Body of pancreas (tissue), 4 donors: ENCODE measurements around the gene HES4. TPM values are rescaled to one million over a fixed set of nuclear protein-coding genes. Genes with fewer than 3 reads are reported as not detected.
"Not testable (repeated sequence)": the region's sequence is repeated elsewhere in the genome, so short reads cannot be mapped to it uniquely, and the experiment has no call there.

Experiments
- ATAC-seq: fragments of 150-250 bp; one replicate; pipeline ENCODE4 v1.9.1; 2016
- DNase-seq, 4 donors: peaks; one replicate each; pipeline ENCODE4 v3.0.0-alpha.2; 2019
- H3K27ac ChIP-seq, 4 donors: fragments of 200-600 bp; sonication (generic); 1 replicate in 3 of 4; 2 replicates in 1 of 4; pipeline versions ENCODE4 v1.5.1 to v1.6.1; 2016 to 2019; ENCODE audit warnings: mild to moderate bottlenecking in 1 of 4, mixed read lengths in 1 of 4, moderate library complexity in 1 of 4
- H3K27me3 ChIP-seq, 2 donors: fragments of 200-600 bp; sonication (generic); one replicate each; pipeline ENCODE4 v1.6.0; 2016; ENCODE audit warnings: mild to moderate bottlenecking in 1 of 2
- H3K36me3 ChIP-seq, 2 donors: fragments of 200-600 bp; sonication (generic); replicated peaks in 1 of 2; 2 replicates each; pipeline ENCODE4 v1.5.1; 2016; ENCODE audit warnings: low read depth in 2 of 2; ENCODE audit not compliant: insufficient read depth in 1 of 2
- H3K4me1 ChIP-seq: fragments of 200-600 bp; sonication (generic); one replicate; pipeline ENCODE4 v1.6.0; 2016
- H3K4me3 ChIP-seq, 2 donors: fragments of 200-600 bp; sonication (generic); 1 replicate in 1 of 2; 2 replicates in 1 of 2; pipeline ENCODE4 v1.5.1; 2016 to 2019
- H3K9me3 ChIP-seq, 3 donors: fragments of 200-600 bp; sonication (generic); 1 replicate in 2 of 3; 2 replicates in 1 of 3; pipeline ENCODE4 v1.5.1; 2016
- POLR2A ChIP-seq, 3 donors: fragments of 450-650 bp; IDR thresholded peaks; one replicate each; pipeline ENCODE4 v1.6.1; 2016; ENCODE audit warnings: antibody characterized with exemption in 3 of 3, mild to moderate bottlenecking in 2 of 3
- WGBS, 2 donors: methylation state at CpG; one replicate each; pipeline ENCODE4 v1.1.5; 2017; 5-methylcytosine and 5-hydroxymethylcytosine counted together
- intact Hi-C: fragments of 100-400 bp; cut with DNase I; formaldehyde crosslinking; loops from one replicate; pipeline ENCODE4 v1.15.1; 2023
- total RNA-seq, 2 donors: library from RNA; depleted of rRNA; stranded (reverse); fragments of >200 nt; gene quantifications; one replicate each; pipeline ENCODE4 v1.1.0, GENCODE V29; 2016
- TF ChIP-seq, protein P1 (sequence below), 7 experiments: fragments of 450-650 bp in 4 of 7; fragments of 200-600 bp in 3 of 7; sonication (generic) in 3 of 7; IDR thresholded peaks; one replicate each; pipeline ENCODE4 v1.5.1; 2016 to 2019; ENCODE audit warnings: antibody characterized with exemption in 7 of 7

Gene HES4
- total RNA-seq, 2 donors from 2014 or later = 44.1 to 97.2 TPM

DNA sequence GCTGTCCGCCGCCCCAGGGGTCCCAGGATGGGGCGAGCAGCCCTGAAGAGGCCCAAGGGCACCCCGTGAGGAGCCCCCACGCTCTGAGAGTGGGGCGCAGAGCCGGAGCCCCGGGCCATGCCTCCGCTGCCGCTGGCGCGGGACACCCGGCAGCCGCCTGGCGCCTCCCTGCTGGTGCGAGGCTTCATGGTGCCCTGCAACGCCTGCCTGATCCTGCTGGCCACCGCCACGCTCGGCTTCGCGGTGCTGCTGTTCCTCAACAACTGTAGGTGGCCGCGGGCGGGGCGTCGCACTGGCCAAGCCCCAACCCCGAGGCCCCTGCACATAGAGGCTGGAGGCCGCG, 34.5 kb upstream of the HES4 start:
- no peak for ATAC-seq
- H3K4me3 ChIP-seq = no peak overlapping the region
- no peak for DNase-seq
- H3K27me3 ChIP-seq = no peaks in the 10 kb centered on the region
- WGBS, 2 donors = 79% methylated on average over 17 of the region's 30 CpGs; no CpG with 5 or more reads in 1 of the 2 donors
- no peaks in the 10 kb centered on the region for H3K36me3 ChIP-seq
- H3K27ac ChIP-seq = no peak overlapping the region
- H3K4me1 ChIP-seq = peaks cover 39% of the 10 kb centered on the region
- TF ChIP-seq POLR2A (IDR thresholded peaks at IDR 0.05) = no peak
- TF ChIP-seq, protein P1, sequence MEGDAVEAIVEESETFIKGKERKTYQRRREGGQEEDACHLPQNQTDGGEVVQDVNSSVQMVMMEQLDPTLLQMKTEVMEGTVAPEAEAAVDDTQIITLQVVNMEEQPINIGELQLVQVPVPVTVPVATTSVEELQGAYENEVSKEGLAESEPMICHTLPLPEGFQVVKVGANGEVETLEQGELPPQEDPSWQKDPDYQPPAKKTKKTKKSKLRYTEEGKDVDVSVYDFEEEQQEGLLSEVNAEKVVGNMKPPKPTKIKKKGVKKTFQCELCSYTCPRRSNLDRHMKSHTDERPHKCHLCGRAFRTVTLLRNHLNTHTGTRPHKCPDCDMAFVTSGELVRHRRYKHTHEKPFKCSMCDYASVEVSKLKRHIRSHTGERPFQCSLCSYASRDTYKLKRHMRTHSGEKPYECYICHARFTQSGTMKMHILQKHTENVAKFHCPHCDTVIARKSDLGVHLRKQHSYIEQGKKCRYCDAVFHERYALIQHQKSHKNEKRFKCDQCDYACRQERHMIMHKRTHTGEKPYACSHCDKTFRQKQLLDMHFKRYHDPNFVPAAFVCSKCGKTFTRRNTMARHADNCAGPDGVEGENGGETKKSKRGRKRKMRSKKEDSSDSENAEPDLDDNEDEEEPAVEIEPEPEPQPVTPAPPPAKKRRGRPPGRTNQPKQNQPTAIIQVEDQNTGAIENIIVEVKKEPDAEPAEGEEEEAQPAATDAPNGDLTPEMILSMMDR (IDR thresholded peaks at IDR 0.05) = no peak
- intact Hi-C loops = loop anchor here (10.0 kb wide), 1 partner anchor 260 kb away; no protein-coding TSS in a partner anchor
- H3K9me3 ChIP-seq = no peaks in the 10 kb centered on the region

DNA sequence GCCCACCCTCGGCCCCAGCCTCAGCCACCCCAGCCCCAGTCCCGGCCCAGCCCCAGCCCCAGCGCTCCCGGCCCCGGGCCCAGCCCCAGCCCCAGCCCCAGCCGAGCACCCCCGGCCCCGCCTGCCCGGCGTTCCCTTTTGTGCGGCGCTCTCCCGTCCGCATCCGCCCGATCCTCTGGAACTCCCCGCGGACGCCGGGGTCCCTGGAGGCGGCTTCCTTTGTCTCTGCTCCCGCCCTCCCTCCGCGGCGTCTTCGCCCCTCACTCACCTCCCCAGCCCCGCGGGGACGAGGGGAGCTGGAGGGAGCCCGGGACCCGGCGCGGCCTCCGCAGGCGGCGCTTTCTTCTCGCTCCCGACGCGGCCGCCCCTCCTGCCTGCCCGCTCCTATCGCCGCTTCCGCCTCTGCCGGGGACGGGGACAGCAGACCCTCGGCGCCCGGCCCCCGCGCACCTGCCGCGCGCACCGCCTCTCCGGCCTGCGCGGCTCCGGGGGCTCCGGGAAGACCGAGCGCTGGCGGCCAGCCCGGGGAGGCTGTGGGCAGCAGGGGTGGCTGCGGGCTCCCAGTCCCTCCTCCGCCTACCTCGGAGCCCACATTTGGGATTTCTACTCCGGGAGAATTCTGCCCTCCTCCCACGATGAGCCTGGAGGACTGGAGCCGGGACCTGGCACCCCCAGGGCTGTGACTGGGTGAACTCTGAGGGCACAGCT, 34.0 kb upstream of the HES4 start:
- intact Hi-C loops = loop anchor here (10.0 kb wide), 1 partner anchor 261 kb away; no protein-coding TSS in a partner anchor
- H3K9me3 ChIP-seq = no peaks in the 10 kb centered on the region
- ATAC-seq (no peak), DNase-seq (no peak)
- 33 to 42% methylated on average over 47 to 56 of the region's 71 CpGs for WGBS, 2 donors
- TF ChIP-seq POLR2A (IDR thresholded peaks at IDR 0.05) = no peak
- H3K27ac ChIP-seq = no peak overlapping the region
- peaks cover 39% of the 10 kb centered on the region for H3K4me1 ChIP-seq
- no peaks in the 10 kb centered on the region for H3K36me3 ChIP-seq
- H3K27me3 ChIP-seq = no peaks in the 10 kb centered on the region
- H3K4me3 ChIP-seq = no peak overlapping the region

- no peaks in the 10 kb centered on the region for H3K9me3 ChIP-seq
- no peaks in the 10 kb centered on the region for H3K36me3 ChIP-seq
- 7 to 19% methylated on average over 15 to 59 of the region's 73 CpGs for WGBS, 2 donors
- peaks cover 39% of the 10 kb centered on the region for H3K4me1 ChIP-seq
- no peaks in the 10 kb centered on the region for H3K27me3 ChIP-seq
- peak overlapping the region in 2 of 4 donors; percentile 23 to 38 for H3K27ac ChIP-seq
- TF ChIP-seq POLR2A (IDR thresholded peaks at IDR 0.05) = no peak
- TF ChIP-seq, protein P1 (IDR thresholded peaks at IDR 0.05) = peak; percentile 44 to 90 (median 75)
- ATAC-seq (peak; percentile 91), DNase-seq (peak; percentile 89 to 94 (median 92))
- intact Hi-C loops = loop anchor here (10.0 kb wide), 1 partner anchor 262 kb away; no protein-coding TSS in a partner anchor
- H3K4me3 ChIP-seq = no peak overlapping the region
These were observed 33.2 kb upstream of the HES4 start for GRCh38 chr1:1033009-1033587.

DNA sequence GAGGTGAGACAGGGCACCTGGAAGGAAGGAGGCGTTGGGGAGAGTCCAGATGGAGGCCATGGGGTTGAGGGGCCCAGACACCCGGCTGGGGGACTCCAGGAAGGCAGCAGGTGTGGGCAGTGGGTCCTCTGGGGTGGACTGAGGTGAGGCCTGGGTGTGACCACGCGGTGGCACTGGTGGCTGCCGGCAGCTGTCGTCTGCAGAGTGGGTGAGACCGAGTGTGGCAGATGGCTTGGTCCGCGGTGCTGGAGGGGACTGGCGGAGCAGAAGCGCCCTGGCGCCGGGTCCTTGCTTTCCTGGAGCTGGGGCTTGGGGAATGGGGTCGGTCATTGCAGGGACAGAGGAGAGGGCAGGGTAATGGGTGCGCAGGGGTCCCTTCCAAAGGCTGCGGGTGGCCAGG, 32.5 kb upstream of the HES4 start:
- no peaks in the 10 kb centered on the region for H3K36me3 ChIP-seq
- ATAC-seq (peak; percentile 65), DNase-seq (peak; percentile 58 to 71 (median 64))
- no peaks in the 10 kb centered on the region for H3K9me3 ChIP-seq
- intact Hi-C loops = loop anchor here (10.0 kb wide), 1 partner anchor 262 kb away; no protein-coding TSS in a partner anchor
- no peak overlapping the region for H3K4me3 ChIP-seq
- H3K27ac ChIP-seq = peak overlapping the region in 3 of 4 donors; percentile 8 to 38 (median 23)
- no peaks in the 10 kb centered on the region for H3K27me3 ChIP-seq
- WGBS, 2 donors = 12 to 15% methylated on average over 4 to 15 of the region's 16 CpGs
- peak in 1 of 3 donors; percentile 15 for TF ChIP-seq POLR2A (IDR thresholded peaks at IDR 0.05)
- TF ChIP-seq, protein P1 (IDR thresholded peaks at IDR 0.05) = peak in 4 of 7 experiments; percentile 3 to 43 (median 24)
- H3K4me1 ChIP-seq = peaks cover 35% of the 10 kb centered on the region

DNA sequence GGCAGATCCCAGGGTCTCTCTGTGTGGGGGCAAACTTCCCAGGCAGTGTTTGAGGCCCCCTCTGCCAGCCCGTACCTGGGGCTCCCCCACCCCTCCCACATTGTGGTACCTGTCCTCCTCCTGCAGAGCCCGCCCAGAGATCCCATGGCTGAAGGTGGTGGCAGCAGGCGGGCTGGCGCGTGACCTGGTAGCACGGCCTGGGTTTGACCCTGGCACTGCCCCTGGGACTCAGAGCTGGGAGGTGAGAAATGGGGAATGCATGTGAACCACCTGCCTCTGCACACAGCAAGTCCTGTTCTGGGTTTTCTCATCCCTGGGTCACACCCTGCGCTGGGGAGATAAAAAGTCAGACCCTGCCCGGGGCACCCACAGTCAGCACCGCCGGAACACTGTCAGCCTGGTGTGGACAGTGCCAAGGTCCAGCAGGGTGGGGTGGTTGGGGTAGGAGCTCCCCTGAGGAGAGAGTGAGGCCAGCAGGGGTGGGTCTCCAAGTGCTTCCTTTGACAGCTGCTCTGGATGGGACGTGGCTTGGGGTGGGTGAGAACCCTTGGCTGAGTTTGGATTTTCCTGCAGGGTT, 31.9 kb upstream of the HES4 start:
- no peak for DNase-seq
- Histone ChIP-seq H3K4me1 (peaks cover 29% of the 10 kb centered on the region), H3K27me3 (no peaks in the 10 kb centered on the region), H3K4me3 (no peak overlapping the region), H3K9me3 (no peaks in the 10 kb centered on the region), H3K36me3 (no peaks in the 10 kb centered on the region), H3K27ac (no peak overlapping the region)
- 78 to 86% methylated on average over 8 to 10 of the region's 11 CpGs for WGBS, 2 donors
- no peak for ATAC-seq
- intact Hi-C loops = loop anchor here (10.0 kb wide), 1 partner anchor 263 kb away; no protein-coding TSS in a partner anchor
- no peak for TF ChIP-seq POLR2A (IDR thresholded peaks at IDR 0.05)
- TF ChIP-seq, protein P1 (IDR thresholded peaks at IDR 0.05) = no peak

DNA sequence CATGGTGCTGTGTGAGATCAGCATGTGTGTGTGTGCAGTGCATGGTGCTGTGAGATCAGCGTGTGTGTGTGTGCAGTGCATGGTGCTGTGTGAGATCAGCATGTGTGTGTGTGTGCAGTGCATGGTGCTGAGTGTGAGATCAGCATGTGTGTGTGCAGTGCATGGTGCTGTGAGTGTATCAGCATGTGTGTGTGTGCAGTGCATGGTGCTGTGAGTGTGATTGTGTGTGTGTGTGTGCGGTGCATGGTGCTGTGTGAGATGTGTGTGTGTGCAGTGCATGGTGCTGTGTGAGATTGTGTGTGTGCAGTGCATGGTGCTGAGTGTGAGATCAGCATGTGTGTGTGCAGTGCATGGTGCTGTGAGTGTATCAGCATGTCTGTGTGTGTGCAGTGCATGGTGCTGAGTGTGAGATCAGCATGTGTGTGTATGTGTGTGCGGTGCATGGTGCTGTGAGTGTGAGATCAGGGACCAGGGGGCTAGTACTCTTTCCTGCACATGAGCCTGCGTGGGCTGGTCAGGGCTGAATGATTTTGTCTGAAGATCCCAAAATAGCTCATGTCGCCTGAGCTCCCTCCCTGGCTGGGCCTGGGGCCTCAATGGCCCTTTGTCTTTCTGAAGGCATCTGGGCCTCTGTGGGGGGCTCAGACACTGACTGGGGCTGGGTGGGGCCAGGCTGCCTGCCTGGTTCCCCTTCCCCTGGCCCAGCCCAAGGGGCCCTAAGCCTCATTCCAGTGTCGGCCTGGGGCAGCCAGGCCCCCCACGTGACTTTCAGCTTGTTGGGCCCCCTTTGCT, 31.2 kb upstream of the HES4 start:
- H3K9me3 ChIP-seq, H3K4me3 ChIP-seq, ATAC-seq, H3K36me3 ChIP-seq, H3K27me3 ChIP-seq, H3K27ac ChIP-seq, DNase-seq: not testable (repeated sequence)
- 79 to 93% methylated on average over 3 to 7 of the region's 7 CpGs for WGBS, 2 donors
- intact Hi-C loops = loop anchor here (10.0 kb wide), 1 partner anchor 264 kb away; no protein-coding TSS in a partner anchor
- peaks cover 34% of the 10 kb centered on the region for H3K4me1 ChIP-seq
